PC-3 (cell line): Measurements from ENCODE around the gene GDPD5.

Experiments used
- EZH2 ChIP-seq: fragments of 300-600 bp; sonication (generic); IDR thresholded peaks from one replicate; pipeline ENCODE4 v1.6.1; 2017; ENCODE audit warnings: antibody characterized with exemption, mild to moderate bottlenecking, low read length; ENCODE audit not compliant: unreplicated experiment
- TF ChIP-seq, protein P1 (sequence below): fragments of 300-600 bp; sonication (generic); conservative IDR thresholded peaks from 2 replicates; pipeline ENCODE4 v1.5.1; 2017; ENCODE audit warnings: antibody characterized with exemption, low read depth, mild to moderate bottlenecking, low read length

GRCh38 chr11:75510004-75510722 is 15.6 kb downstream of the GDPD5 start:
- TF ChIP-seq, protein P1, sequence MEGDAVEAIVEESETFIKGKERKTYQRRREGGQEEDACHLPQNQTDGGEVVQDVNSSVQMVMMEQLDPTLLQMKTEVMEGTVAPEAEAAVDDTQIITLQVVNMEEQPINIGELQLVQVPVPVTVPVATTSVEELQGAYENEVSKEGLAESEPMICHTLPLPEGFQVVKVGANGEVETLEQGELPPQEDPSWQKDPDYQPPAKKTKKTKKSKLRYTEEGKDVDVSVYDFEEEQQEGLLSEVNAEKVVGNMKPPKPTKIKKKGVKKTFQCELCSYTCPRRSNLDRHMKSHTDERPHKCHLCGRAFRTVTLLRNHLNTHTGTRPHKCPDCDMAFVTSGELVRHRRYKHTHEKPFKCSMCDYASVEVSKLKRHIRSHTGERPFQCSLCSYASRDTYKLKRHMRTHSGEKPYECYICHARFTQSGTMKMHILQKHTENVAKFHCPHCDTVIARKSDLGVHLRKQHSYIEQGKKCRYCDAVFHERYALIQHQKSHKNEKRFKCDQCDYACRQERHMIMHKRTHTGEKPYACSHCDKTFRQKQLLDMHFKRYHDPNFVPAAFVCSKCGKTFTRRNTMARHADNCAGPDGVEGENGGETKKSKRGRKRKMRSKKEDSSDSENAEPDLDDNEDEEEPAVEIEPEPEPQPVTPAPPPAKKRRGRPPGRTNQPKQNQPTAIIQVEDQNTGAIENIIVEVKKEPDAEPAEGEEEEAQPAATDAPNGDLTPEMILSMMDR = no peak
- no peak for TF ChIP-seq EZH2
